Measurements from ENCODE around the gene UTP20.
"Not testable (repeated sequence)": the region's sequence is repeated elsewhere in the genome, so short reads cannot be mapped to it uniquely, and the experiment has no call there.

Gene UTP20

DNA sequence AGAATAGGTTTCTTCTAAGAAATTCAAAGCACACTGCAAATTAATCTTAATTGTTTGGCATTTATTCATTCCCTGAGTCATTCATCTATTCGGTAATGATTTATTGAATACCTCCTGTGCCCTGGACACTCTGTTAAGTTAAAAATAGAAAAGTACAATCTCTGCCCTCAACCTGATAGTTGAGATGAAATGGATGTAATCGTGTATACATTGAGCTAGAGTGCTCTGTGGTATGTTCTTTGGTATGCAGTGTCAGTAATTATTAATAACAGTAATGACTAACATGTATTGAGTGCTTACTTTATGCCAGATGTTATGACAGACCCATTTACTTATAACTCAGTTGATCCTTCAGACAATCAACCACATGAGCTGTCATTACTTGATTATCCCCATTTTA is 47.6 kb downstream of the UTP20 start:
- DNase-seq = no peak

GRCh38 chr12:101328917-101329316 is 49.0 kb downstream of the UTP20 start:
- no peak for DNase-seq

DNA sequence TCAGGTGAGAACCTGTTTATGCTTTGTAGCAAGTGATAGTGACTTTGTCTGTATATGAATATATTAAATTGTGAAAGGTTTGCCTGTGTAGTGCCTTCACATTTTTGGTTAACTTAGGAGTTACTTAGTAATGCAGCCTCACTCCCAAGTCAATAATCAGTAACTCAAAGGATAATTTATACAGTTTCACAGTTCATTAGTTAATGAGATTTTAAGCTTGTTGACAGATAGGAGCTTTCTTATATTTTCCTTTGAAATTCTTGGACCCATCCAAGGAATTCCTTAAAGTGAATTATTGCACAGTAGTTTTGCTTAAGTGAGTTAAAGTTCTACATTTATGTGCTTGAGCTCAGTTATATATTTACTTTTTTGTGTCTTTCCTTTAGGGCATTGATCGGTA is 50.7 kb downstream of the UTP20 start:
- DNase-seq = no peak

DNA sequence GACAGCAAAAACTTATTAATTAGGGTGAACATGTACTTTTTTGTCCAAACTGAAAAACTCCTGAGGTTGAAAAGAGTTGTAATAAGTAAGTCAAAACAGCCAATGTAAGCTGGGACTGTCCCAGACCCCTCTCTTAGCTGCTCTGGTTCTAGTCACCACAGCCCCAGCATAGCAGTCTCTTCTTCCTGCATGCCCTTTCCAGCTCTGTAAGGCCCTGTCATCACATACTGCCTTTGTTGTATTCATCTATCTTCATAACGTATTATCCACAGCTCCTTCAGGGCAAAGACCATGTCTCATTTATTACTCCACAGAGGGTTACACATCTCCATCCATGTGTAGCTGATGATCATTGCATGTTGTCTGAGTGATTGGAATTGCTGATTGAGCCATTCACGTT is 56.5 kb downstream of the UTP20 start:
- DNase-seq = no peak

- no peak for DNase-seq
Observed at GRCh38 chr12:101338087-101338486, 58.2 kb downstream of the UTP20 start.

DNA sequence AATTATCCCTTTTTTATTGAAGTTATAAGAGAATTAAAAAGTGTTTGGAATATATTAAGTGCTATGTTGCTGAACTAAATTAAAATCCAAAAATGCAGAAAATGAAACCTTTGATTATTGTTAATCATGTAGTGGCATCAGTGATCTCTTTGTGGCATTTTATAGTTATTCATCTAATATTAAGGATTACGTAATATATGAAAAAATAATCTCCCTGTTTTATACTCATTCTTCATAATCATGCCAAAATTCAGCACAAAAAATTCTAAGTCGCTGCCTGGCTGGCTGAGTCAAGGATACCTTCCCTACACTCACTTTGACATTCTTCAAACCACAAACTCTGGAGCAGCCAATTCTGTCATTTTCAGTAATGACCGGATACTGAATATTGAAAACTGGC is 64.0 kb downstream of the UTP20 start:
- no peak for DNase-seq

DNA sequence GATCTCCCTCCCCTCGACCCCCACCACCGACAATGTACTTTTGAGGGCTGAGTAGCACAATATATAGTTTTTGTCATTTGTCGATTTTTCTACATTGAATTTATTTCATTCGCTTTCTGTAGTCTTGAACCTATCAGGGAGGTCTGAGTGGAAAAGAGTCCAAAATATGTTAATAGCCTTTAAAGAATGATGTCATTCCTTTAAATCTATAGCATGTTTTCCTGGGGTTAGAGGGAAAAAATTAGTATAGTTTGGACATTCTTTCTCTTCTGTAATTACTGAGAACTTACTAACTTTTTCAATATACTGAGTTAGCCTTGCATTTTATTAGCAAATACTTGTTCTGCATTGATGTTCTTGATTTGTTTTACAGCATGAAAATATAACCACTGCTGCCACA is 71.8 kb downstream of the UTP20 start:
- no peak for DNase-seq

DNA sequence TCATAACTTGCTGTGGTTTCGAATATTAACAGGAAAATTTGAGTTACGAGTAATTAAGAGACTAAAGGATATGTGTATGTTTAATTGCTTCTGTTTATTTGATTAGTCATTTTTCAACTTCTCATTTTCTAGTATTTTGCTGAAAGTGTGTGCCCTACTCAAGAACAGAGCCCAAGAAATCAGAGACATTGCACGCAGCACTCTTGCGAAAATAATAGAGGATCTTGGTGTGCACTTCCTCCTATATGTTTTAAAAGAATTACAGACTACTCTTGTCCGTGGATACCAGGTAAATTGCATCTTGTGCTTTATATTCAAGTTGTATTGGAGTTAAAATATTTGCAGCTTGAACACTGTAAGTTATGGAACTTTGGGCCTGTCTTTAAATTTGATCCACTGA is 76.9 kb downstream of the UTP20 start:
- no peak for DNase-seq

DNA sequence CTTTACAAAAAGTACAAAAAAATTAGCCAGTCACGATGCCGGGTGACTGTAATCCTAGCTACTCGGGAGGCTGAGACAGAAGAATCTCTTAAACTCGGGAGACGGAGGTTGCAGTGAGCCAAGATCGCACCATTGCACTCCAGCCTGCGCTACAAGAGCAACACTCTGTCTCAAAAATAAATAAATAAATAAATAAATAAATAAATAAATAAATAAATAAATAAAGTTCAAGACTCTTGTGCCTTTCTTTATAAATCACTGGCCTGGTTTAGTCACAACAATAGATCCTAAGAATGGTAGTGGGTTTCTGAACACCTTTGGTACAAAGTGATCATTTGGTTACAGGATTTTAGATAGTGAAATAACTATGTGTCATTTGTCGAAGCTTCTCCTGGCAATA is 81.5 kb downstream of the UTP20 start:
- DNase-seq = no peak

GRCh38 chr12:101368016-101368415 is 88.1 kb downstream of the UTP20 start:
- no peak for DNase-seq

DNA sequence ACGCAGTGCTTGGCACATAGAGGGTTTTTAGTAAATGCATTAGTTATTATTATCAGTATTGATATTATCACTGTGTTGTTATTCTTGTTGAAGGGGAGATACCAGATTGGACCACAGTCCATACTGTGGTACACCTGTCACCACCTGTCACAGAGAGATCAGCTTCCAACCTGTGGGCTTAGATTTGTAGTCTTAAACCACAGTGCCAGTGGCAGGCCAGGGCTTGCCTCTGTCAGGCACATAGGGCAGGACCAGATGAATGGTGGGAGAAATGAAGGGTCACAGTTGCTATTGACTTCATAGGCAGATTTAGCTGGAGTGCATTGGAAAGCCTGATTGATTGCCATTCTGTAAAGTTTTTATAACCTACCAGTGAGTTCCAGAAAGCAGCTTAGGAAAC is 92.5 kb downstream of the UTP20 start:
- DNase-seq = no peak

DNA sequence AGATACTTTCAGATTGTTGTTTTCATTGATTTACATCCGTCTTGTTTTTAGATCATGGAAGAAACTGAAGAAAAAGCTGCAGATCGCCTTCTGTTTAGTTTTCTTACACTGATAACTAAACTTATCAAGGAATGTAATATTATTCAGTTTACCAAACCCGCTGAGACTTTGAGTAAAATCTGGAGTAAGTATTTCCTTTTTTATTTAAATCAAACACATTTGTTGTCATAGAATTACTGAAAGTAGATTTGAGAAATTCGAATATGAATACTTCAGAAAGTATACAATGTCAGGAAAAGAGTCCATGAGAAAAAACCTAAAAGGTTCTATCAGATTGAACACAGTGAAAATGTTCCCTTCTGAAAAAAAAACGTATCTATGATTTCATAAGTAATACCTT is 95.7 kb downstream of the UTP20 start:
- DNase-seq = no peak

- no peak for DNase-seq
Observed at GRCh38 chr12:101379149-101379548, 99.2 kb downstream of the UTP20 start.

GRCh38 chr12:101391181-101391580 is 111.3 kb downstream of the UTP20 start:
- not testable (repeated sequence) for DNase-seq

GRCh38 chr12:101407049-101407435 is 127.1 kb downstream of the UTP20 start:
- DNase-seq = no peak

GRCh38 chr12:101407436-101408345 is 127.8 kb downstream of the UTP20 start, which contains the start of gene ARL1:
Gene ARL1, minus strand, starts transcription at chr12:101407772. Its CDS starts 127 bp downstream, at chr12:101407645.
- peak; percentile 91 for DNase-seq

- DNase-seq = not testable (repeated sequence)
Observed at GRCh38 chr12:101410169-101410568, 130.3 kb downstream of the UTP20 start.

GRCh38 chr12:101414533-101415119 is 134.7 kb downstream of the UTP20 start:
- DNase-seq = peak; percentile 55

- DNase-seq = no peak
Observed at GRCh38 chr12:101415228-101415627, 135.3 kb downstream of the UTP20 start.

GRCh38 chr12:101422066-101422465 is 142.2 kb downstream of the UTP20 start:
- not testable (repeated sequence) for DNase-seq

- no peak for DNase-seq
Observed at GRCh38 chr12:101424620-101425019, 144.7 kb downstream of the UTP20 start.

DNA sequence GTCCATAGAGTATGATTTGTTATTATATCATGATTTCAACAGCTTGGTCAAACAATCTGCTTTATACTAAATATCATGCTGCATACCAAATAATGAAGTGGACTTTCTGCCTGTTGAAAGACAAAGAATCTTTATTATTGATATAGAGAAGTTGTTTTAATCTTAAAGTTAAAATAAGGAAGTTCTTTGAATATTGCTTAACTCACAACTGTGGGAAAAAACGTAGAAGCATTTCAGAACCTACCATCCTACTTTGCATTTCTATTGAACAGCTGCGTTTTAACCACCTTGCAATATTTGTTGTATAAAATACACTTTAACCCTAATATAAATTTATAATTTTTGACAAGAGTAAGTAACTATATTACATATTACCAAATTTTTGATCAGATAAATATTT is 150.6 kb downstream of the UTP20 start:
- no peak for DNase-seq

DNA sequence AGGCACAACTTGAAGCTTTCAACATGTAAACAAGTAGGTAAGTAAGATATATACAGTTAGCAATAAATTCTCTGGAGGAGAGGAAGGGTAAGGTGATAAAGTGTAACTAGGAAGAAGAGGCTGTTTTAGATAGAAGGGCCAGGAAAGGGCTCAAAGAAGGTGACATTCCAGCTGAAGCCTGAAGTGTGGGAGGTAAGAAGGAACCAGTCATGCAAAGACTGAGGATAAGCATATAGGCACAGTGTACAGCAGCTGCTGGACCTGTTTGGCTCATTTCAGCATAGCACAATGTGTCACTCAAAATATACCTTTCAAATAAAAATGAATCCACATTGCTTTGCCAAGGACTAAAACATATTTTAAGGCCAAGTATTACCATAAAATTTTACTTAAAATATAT is 156.2 kb downstream of the UTP20 start:
- DNase-seq = no peak
